HG03045 (cell line): Measurements from ENCODE around the gene SCARB2.
A peak's percentile ranks its signal among the peaks of the same experiment; 100 is the strongest.

ENCODE experiments used
- ATAC-seq: cut with Tn5 transposase; IDR thresholded peaks from one replicate; pipeline ENCODE4 v1.9.1; 2021; ENCODE audit warnings: mild to moderate bottlenecking, moderate library complexity; ENCODE audit not compliant: unreplicated experiment

Gene SCARB2

DNA sequence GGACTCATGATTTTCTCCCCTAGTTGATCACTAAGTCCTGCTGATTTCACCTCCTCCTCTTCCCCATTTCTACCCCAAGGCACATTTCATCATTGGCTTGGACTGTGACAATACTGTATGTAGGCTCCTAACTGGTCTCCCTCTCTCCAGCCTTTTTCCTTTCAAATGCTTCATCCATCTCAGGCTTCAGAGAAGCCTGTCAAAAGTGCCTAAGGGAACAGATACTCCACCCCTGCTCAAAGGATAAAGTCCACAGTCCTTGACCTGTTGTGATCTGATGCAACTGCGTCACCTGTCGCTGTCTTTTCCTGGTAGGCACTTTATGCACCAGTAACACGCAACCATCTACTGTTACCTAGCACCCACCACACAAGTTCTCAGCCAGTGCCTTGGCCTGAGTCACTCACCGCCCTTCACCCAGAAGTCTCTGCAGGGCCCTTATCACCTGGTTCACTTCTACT lies 12.8 kb downstream of the SCARB2 start:
- ATAC-seq = no peak

DNA sequence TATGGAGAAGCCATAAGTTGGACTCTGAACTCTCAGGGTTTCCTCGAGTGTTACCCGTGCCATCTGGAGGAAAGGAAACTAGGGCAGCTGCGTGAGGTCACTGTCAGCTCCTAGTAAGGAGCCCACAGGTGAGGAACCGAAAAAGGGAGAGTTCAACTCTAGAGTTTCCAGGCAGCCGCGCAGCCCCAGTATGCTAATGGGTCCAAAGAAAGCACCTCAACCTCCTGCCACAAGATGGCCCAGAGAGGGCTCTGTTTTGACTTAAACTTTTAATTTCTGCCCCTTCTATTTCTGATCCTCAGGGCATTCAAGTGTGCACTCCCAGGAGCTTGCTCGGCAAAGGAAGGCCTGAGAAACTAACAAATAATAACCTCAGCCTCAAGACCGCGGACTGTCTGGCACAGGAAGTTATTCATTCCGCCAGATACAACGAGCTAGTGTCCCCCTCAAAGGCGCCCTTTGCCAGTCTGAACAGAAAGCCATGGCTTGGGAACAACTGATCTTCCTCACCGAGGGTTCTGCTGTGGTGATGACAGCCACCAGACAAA lies 13.9 kb downstream of the SCARB2 start:
- ATAC-seq = peak; percentile 89

DNA sequence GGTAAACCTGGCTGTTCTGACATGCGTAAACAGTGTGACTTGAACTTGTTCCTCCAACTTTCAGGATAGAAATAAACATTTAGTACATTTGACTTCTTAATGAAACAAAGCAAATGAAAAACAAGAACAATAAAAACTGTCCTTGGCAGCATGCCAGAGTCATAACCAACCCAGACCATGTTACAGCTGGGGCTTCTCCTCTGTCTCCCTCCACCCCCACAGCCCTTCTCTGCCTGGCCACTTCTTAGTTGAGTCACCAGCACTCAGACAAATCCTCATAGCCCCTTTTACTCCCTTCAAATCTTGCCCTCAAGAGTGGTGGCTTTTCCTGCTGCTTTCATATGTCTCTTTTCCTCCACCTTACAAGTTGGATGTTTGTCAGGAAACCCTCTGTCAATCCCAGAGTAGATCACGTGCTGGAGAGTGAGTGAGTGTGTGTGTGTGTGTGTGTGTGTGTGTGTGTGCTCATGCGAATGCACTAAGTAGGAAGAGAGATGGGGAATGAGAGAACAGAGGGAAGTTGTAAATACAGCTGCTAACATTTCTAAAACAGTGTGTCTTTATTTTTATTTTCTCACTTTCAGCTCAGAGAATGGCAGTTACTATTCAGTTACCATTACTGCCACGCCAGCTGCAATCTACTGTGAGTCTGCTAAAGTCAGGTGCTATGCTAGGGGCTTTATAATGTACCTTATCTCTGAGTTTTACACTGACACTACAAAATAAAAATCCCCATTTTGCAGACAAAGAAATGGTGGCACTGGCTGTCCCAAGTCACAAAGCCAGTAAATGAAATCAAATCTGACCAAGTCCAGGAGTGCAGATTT lies 15.0 kb downstream of the SCARB2 start:
- ATAC-seq = peak; percentile 43

DNA sequence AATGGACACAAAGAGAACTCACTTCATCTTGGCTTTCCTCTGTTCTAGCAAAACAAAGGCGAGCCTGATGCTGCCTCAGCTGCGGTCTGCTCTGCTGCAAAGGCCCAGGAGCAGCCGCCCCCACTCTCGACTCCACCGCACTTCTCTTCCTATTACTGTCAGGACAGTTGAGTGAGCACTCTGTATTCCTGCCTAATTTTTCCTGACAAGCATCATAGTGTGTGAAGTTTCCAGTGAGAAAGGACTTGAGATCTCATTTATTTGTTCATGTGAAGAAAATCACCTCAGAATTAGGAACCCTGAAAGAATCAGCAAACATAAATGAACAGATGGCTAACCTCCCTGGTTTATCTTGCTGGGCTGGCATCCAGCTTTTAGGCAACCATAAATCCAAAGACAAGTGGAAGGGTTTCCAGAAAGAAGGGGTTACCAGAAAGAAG lies 15.6 kb downstream of the SCARB2 start:
- ATAC-seq = peak; percentile 25

DNA sequence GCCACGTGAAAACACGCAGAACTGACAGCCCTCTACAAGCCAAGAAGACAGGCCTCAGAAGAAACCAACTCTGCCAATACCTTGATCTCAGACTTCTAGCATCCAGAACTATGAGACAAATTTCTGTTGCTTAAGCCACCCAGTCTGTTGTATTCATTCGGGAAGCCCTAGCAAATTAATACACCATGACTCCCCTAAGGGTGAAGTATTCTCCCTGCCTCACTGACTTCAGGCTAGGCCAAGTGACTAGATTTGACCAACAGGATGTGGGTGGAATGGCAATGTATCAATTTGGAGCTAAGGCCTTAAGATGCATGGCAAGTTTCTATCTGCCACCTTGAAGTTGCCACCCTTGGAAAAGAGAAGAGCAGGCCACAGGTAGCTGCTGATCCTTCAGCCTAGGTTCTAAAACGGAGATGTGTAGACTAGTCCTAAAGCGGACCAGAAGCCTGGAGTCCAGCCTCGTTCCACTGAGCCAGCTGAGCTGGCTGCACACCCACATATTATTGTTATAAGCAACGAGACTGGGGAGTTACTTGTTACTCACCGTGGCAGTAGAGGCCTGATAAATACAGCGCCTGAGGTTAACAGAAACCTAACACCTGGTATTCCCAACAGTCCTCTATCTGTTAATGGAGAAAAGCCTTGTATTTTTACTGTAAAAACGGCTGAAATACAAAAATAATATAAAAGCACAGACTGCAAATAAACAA lies 16.4 kb downstream of the SCARB2 start:
- ATAC-seq = no peak

DNA sequence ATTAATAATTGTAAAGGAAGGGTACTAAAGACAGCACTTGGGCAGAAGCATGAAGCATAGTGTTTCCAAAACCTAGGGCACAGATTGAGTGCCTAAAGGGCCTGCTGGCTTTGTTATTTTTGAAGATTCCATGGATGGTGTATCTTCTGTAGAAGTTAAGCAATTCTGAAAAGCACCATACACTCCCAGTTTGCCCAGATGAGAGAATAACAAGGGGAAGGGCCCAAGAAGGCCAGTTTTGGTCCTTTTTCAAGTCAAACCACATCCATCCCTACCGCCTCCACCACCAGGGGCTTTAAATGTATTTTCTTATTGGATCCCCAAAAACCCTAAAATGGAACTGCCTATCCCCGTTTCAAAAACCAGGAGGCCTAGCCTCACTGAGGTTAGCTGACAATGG lies 17.2 kb downstream of the SCARB2 start:
- ATAC-seq = no peak

DNA sequence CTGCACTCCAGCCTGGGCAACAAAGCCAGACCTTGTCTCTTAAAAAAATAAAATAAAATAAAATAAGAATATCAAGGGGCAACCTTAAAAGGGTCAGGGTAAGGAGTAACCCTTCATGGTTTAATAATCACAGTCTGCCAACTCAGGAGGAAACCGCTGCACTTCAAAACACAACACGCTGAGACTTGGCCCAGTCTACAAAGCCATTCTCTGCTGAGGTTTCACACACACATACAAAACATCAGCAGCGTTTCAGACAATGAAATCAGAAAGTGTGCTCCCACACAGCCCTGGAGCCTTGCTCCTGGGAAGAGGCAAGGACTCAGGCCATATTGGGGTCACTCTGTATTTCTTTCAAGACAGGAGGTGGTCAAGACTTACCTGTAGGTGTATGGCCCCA lies 18.3 kb downstream of the SCARB2 start:
- ATAC-seq = no peak

DNA sequence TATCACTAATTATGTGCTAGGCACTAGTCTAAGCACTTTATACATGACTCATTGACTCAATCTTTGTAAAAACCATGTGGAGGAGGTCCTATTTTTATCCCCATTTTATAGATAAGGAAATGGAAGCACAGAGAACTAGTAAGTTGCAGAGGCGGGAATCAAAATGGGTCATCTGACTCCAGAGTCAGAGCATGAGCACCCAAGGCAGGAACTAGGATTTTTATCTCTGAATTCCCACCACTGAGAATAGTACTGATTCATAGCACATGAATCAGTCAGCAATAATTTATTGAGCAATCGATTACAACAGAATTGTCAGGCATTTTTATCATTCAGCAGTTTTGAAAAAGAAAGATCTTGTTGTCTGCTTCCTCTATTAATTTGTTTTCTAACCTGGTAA lies 19.3 kb downstream of the SCARB2 start:
- ATAC-seq = no peak

DNA sequence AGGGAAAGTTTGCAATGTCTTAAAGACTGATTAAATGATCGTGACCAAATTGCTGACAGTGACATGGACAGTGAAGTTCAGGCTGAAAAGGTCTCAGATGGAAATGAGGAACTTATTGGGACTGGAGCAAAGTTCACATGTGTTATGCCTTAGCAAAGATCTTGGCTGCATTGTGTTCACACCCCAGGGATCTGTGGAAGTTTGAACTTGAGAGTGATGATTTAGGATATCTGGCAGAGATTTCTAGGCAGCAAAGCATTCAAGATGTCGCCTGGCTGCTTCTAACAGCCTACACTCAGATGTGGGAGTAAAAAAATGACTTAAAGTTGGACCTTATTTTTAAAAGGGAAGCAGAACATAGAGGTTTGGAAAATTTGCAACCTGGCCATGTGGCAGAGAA lies 21.4 kb downstream of the SCARB2 start:
- ATAC-seq = no peak

DNA sequence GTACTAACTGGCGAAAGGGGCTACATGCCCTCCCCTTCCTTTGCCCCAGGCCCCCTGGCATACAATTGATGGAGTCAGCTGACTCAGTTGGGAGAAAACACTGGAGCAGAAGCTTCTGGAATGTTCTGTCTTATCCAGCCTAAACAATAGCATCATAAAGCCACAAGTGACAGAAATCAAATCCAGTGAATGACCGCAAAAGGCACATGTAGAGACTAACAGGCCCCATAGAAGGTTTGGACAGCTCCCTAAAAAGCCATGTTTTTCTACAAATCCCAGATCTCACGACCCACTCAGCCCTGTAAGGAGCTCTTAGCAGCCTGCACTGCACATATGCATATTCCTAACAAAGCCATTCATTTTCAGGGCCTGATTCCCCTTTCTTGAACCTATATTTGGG lies 25.1 kb downstream of the SCARB2 start:
- no peak for ATAC-seq

DNA sequence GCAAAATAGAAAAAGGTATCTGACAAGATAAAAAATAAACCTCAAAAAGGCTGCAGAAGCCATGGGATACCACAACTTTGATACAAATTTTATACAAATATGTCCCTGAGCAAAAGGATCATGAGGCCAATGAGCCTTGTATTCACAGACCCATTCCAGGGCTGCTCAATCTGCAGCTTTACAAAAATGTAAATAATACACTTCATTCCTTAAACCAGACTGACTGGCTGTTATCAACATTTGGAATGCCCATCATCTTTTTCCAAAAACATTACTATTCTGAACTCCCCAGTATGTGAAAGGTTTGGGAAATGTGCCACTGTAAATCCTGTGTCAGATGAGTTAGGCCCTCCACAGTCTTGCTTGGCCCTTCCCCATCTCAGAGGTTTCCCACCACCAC lies 25.5 kb downstream of the SCARB2 start:
- no peak for ATAC-seq

DNA sequence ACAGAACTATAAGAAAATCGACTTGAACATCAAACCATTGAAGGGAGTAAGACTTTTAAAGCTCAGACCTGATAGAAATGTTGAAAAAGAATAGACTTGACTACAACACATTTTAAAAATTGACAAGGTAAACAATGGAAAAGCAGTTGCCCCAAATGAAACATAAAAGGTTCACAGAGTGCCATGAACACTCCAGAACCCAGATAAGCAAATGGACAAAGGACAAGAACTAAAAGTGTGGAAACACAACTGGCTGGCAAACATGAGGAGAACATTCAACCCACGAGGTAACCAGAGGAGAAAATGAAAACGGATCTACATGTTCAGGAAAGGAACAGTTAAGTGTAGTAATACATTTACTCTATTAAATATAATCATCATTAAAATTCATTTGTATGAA lies 26.5 kb downstream of the SCARB2 start:
- no peak for ATAC-seq

DNA sequence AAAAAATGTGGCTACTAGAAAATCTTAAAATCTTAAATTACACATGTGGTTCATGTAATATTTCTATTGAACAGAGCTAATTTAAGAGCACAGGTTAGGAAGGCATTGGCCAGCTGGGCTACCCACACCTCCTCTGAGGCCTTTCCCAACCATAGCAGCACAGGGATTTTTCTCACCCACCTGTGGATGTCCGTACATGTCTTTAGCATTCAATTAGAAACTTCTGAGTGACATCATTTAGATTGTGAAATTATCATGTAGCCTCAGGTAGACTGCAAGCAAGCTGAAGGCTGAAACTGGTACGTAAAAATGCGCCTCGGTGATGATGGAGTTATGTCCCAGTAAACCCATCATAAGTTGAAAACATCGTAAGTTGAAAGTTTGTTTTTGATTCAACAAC lies 31.2 kb downstream of the SCARB2 start:
- ATAC-seq = no peak

DNA sequence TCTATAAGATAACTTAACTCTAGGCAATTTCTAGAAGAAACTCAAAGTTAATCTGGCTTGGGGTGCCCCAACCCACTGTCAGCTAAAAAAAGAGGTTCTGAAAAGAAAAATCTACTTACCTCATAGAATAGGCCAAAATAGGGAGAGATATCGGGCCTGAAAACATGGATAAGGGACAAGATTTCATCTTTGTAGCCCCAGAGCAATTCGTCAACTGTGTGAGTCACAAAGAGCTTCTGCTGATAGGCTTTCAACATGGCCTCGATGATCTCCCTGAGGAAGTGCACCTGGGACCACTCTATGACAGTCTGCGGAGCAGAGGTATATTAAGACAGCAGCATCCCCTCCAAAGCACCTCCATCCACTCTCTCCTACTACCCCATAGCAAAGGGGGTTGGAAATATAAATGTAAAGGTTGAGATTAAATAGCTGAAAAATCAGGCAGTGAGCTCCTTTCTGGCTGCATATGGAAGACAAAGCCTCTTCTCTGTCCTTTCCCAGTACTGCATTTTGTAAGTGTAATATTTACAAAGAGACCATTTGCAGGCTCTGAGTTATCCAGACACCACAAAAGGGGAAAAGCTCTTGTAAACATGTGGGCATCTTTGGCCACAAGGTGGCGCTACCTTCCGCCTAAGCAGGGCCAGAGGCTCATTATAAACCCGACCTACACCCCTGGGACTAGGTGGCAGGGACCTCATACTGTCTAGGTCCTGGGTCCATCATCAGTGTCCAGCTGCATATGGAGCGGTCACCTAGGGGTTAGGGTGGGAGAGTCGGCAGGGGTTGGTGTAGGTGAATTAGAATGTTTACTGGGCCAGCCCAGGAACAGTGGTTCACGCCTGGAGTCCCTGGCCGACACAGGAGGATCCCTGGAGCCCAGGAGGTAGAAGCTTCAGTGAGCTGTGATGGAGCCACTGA lies 34.0 kb downstream of the SCARB2 start:
- peak; percentile 80 for ATAC-seq

DNA sequence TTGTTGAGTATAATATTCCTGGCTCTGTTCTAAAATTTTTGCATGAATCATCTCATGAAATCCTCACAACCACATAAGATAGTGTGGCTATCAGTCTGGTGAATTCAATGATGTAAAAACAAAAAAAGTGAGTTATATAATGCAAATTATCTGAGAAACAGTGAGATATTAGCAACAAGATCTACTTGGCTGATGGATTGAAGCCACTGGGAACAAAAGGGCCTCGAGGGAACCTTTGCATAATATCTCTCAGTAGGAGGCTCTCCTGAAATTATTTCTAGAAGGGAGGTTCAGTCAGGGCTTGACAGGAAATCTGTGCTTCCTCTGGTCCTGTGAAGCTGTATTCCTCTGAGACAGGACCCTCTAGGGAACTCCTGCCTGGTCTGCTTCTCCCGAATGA lies 35.3 kb downstream of the SCARB2 start:
- no peak for ATAC-seq

DNA sequence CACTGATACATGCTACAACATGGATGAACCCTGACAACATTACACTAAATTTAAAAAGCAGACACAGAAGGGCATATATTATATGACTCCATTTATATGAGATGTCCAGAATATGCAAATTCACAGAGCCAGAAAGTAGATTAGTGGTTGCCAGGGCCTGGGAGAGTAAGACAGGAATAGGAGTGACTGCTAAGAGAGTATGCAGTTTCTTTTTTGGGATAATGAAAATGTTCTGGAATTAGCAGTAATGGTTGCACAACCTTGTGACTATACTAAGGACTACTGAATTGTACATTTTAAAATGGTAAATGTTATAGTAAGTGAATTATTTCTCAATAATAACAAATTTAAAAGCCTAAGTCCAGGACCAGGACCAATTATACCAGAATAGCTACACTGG lies 35.9 kb downstream of the SCARB2 start:
- ATAC-seq = no peak

DNA sequence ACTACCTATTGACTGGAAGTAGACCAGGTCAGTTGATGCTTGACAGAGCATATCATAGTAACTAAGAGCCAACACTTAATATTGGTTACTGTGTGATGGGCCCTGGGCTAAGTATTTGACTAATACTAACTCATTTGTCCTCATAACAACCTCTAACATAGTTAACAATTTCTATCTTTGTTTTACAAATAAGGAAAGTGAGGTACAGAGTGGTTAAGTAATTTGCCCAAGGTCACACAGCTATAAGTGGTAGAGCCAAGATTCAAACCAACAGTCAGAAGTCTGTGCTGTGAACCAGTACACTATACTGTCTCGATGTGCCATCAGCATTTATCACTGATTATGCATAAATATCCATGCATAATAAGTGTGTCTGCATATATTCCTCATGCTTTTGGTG lies 38.3 kb downstream of the SCARB2 start:
- ATAC-seq = no peak

DNA sequence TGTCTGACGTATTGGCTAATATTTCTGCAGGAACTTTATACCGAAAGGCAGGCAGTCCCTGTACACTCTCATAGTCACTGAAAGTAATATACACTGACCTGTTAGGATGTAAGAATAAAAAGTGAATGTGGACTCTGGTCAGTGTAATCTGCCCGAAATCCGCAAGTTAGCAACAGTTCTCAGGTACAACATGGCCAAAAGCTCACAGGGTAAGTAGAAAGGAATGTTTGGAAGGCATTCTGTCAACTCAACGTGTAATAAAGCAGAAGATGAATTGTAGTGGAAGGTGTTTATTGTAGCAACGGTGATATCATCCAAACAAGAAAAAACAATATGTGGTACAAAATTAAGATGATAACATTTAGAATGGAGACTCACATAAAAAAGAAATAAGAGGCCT lies 39.4 kb downstream of the SCARB2 start:
- ATAC-seq = no peak

DNA sequence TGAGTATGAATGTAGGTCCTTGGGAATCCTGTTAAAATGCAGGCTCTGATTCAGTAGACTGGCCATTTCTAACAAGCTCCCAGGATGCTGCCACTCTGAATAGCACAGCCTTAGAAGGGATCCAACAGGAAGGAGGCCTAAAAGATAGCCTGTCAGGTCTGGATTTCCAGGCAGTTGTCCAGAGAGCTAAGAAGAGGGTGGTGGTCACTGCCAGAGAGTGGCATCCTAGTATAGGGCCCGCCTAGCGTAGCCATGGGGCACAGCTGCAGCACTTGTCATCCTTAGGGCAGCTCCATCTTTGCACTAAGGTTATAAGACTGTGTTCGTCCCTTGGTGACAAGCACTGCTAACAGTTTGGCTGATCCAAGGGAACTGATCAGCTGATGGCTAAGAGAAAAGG lies 44.9 kb downstream of the SCARB2 start:
- no peak for ATAC-seq

DNA sequence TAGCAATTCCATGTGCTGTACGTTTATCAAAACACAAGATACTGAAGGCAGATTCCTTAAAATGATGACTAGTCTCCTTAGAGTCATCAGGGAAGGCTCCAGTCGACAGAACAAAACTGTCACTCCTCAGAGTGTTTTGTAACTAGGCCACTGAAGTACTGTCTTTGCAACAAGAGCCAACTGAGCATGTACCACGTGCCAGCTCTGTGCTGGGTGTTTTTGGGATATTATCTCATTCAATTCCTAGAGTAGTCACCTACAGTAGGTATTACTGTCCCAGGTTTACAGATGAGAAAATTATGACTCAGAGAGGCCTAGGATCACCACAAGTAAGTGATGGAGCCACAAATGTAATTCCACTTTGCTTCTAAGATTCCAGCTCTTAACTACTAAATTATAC lies 47.1 kb downstream of the SCARB2 start:
- no peak for ATAC-seq

DNA sequence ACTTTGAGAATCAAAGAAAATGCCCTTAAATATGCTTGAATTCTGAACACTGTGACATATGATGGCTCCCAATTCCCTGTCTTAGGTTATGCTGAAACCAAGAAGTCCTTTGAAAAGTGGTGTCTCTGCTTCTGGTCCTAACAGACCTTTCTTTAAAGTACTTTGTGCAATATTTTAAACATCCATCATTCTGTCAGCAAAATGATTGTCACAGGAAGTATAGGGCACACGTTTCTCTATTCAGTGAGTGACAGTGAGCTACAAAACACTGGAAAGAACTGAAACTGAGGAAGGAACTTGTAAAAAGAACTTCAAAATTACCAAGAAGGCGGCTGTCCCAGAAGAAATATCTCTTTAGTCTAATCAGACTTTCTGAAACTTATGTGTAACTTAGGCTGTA lies 53.3 kb downstream of the SCARB2 start:
- no peak for ATAC-seq
